H1 (cell line): ENCODE results near the gene TTC27.

ENCODE experiments used
- CHD2 ChIP-seq: IDR thresholded peaks from 2 replicates; pipeline ENCODE4 v1.6.1; 2012; ENCODE audit warnings: low read length, improper control_type of control experiment
- CTCF ChIP-seq, 3 experiments: IDR thresholded peaks; 1 replicate in 2 of 3; 2 replicates in 1 of 3; pipeline versions ENCODE4 v1.5.1 to v1.6.1; 2011; ENCODE audit warnings: low read length in 3 of 3, mild to moderate bottlenecking in 3 of 3, inconsistent platforms in 2 of 3, low read depth in 1 of 3, moderate library complexity in 1 of 3; ENCODE audit not compliant: insufficient read depth in 1 of 3; ENCODE audit errors: control extremely low read depth in 1 of 3
- USF2 ChIP-seq: IDR thresholded peaks from 2 replicates; pipeline ENCODE4 v1.6.1; 2011; ENCODE audit warnings: low read length, improper control_type of control experiment

- no peak for TF ChIP-seq CHD2
- no peak for TF ChIP-seq USF2
- TF ChIP-seq CTCF (IDR thresholded peaks at IDR 0.05; ENCODE audit: control extremely low read depth in 1 of 3, insufficient read depth in 1 of 3, low read depth in 1 of 3, low read length in 3 of 3): no peak
Measured at GRCh38 chr2:32688541-32688940, 60.7 kb downstream of the TTC27 start.
